ENCODE data around the gene ENTPD3.

ENTPD3 gene, protein sequence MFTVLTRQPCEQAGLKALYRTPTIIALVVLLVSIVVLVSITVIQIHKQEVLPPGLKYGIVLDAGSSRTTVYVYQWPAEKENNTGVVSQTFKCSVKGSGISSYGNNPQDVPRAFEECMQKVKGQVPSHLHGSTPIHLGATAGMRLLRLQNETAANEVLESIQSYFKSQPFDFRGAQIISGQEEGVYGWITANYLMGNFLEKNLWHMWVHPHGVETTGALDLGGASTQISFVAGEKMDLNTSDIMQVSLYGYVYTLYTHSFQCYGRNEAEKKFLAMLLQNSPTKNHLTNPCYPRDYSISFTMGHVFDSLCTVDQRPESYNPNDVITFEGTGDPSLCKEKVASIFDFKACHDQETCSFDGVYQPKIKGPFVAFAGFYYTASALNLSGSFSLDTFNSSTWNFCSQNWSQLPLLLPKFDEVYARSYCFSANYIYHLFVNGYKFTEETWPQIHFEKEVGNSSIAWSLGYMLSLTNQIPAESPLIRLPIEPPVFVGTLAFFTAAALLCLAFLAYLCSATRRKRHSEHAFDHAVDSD

GRCh38 chr3:40387001-40387894 lies at the start of gene ENTPD3:
Gene ENTPD3 (plus strand): TSS chr3:40387184. CDS start chr3:40388058, 874 bp downstream.
- peak; percentile 8 to 32 for DNase-seq (ENCODE audit: low read depth in 2 of 2)

DNA sequence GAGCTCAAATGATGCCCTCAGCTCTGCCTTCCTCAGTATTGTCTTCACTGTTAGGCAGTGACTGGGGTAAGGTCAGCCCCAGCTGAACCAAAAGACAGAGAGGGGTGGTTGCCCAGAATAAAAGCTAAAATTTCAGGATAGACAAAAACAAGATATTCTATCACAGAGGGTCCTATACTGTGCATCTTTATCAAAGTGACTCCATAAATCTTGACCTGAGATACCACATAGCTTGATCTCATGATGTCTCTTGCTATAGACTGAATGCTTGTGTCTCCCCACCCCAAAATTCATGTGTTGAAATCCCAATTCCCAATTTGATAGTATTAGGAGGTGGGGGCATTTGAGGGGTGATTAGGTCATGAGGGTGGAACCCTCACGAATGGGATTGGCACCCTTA lies 47.1 kb upstream of the ENTPD3 start:
- DNase-seq (ENCODE audit: low read depth in 2 of 2), result no peak

GRCh38 chr3:40340541-40341170 lies 46.3 kb upstream of the ENTPD3 start:
- no peak for DNase-seq (ENCODE audit: low read depth in 2 of 2)

GRCh38 chr3:40341671-40342070 lies 45.3 kb upstream of the ENTPD3 start:
- DNase-seq (ENCODE audit: low read depth in 2 of 2), result no peak

DNA sequence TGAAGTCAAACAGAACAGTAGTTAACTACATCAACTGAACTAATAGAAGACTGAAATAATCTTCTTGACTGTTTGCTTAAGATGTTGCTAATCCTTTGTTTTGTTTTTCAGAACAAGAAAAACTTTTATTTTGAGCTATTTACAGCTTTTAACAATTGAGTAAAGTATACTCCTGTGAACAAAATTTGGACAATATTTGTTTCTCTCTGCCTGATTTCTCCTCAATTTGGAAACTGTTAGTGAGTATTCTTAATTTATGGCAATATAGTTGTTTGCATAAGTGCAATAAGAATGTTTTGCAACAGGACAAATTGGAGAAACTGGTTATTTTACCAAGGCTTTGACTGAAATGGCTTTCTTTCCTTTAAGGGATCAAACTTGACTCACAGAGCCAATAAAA lies 36.5 kb upstream of the ENTPD3 start:
- no peak for DNase-seq (ENCODE audit: low read depth in 2 of 2)

DNA sequence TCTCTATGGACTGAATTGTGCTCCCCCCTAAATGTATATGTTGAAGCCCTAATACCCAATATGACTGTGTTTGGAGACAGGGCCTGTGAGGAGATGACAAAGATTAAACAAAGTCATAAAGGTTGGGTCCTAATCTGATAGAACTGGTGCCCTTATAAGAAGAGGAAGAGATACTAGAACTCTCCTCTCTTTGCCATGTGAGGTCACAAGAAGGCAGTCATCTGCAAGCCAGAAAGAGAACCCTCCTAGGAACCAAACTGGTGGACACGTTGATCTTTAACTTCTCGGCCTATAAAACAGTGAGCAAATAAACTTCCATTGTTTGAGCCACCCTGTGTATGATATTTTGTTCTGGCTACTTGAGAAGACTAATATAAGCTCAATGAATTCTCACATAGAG lies 31.6 kb upstream of the ENTPD3 start:
- no peak for DNase-seq (ENCODE audit: low read depth in 2 of 2)

GRCh38 chr3:40358454-40358853 lies 28.5 kb upstream of the ENTPD3 start:
- no peak for DNase-seq (ENCODE audit: low read depth in 2 of 2)

DNA sequence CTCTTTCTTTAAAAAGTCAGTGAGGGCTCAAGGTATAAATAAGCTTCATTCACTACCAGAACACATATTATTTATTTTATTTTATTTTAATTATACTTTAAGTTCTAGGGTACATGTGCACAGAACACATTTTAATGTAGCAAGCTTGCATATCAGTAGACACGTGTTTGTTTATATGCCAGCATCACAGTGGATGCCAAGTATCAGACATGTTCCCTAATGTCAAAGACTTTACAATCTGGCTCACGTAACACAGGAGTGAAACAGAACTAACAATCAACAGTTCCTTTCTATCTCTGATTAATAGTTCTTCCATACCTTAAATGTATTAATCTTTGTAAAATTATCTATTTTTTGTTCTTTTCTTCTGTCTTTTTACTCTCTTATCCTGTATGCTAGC lies 23.3 kb upstream of the ENTPD3 start:
- DNase-seq (ENCODE audit: low read depth in 2 of 2), result no peak

GRCh38 chr3:40366203-40367162 lies 20.5 kb upstream of the ENTPD3 start:
- no peak for DNase-seq (ENCODE audit: low read depth in 2 of 2)

DNA sequence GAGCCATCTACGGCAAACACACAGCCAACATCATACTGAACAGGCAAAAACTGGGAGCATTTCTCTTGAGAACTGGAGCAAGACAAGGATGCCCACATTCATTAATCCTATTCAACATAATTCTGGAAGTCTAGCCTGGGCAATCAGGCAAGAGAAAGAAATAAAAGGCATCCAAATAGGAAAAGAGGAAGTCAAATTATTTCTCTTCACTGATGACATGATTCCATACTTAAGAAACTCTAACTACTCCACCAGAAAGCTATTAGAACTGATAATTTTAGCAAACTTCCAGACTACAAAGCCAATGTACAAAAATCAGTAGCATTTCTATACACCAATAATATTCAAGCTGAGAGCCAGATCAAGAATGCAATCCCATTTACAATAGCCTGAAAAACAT lies 17.3 kb upstream of the ENTPD3 start:
- DNase-seq (ENCODE audit: low read depth in 2 of 2), result no peak

DNA sequence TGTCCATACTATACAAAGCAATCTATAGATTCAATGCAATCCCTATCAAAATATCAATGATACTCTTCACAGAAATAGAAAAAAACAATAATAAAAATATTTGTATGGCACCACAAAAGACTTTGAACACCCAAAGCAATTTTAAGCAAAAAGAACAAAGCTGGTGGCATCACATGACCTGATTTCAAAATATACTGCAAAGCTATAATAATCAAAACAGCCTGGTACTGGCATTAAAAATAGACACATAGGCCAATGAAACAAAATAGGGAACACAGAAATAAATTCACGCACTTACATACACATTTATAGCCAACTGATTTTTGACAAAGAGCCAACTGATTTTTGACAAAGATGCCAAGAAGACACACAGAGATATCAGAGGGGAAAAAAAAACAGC lies 9.2 kb upstream of the ENTPD3 start:
- no peak for DNase-seq (ENCODE audit: low read depth in 2 of 2)

GRCh38 chr3:40379674-40380306 lies 7.2 kb upstream of the ENTPD3 start:
- no peak for DNase-seq (ENCODE audit: low read depth in 2 of 2)

DNA sequence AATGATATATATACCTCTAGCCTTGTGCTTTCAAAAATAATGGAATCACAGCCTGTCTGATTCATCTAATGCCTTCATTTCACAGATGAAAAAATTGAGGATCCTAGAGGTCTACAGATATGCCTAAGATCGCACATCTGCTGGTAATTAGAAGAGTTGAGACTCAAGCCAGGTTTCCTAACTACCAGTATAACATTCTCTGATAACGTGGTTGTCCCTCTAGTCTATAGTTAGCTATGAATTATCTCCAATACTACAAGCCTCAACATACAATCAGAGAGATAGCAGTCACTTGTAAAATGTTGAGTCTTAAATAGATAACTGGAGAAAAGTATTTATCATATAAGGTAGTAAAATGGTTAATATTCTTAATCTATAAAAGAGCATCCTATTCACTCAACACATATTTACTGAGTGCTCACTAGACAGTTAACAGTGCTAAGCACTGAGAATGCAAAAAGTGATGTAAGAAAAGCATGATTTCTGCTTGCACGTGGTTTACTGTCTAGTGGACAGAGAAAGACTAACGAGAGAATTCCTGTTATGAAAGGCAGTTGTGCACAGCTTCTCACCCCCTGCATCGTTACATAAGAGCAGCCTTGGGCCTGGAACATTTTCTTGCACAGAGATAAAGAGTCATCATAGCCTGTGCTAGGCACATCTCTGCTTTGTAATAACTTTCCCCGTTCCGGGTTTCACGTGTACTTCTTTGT lies 4.9 kb upstream of the ENTPD3 start:
- no peak for DNase-seq (ENCODE audit: low read depth in 2 of 2)

- DNase-seq (ENCODE audit: low read depth in 2 of 2), result no peak
Measured at GRCh38 chr3:40382617-40382979, 4.4 kb upstream of the ENTPD3 start.

DNA sequence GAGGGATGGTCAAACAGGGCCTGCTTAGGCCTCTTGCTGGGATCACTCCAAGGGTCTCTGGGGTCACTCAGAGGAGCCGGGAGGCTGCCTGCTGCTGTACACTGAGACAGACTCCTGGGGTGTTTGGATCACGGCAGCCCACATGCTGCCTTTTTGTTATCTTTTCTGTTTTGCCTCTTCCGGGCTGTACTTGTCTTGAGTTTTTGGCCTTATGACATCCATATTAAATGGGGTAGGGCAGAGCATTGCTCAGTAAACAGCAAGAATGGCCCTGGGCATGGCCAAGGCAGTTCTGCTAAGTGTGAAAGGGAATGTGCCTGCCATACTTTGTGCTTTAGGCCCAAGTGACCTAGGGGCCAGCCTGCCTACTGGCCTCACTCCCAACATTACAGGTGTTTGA lies 771 bp upstream of the ENTPD3 start:
- DNase-seq (ENCODE audit: low read depth in 2 of 2), result no peak

DNA sequence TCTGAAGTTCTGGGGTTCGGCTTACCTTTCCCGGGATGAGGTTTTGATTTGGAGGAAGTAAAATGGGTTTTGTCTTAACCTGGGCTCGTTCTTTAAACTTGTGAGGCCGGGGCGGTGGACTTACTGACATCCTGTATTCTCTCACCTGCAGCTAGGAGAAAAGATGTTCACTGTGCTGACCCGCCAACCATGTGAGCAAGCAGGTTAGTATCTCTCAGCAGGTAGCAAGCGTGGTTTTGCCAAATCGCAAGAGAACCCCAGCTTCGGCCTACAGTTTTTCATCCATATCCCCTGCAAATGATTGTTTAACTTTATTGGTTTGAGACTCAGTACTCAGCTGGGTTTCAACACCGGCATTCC lies 891 bp downstream of the ENTPD3 start:
- DNase-seq (ENCODE audit: low read depth in 2 of 2), result no peak

DNA sequence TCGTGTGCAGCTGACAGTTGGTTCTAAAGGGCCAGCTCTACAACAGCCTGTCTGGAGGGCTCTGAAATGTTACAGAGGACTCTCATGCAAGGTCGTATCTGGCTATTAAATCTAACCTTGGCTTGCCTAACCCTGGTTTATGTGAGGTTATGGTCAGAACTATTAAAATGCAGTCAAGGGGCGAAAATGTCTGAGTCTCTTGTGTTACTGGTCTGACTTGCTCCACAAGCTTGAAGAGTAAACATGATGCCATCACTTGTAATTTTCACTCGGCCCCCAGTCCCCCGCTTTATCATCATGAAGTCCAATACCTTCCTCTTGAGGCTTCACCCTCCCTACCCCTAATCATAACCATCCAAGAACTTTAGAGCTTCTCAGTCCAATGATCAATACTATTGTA lies 9.4 kb downstream of the ENTPD3 start:
- no peak for DNase-seq (ENCODE audit: low read depth in 2 of 2)

DNA sequence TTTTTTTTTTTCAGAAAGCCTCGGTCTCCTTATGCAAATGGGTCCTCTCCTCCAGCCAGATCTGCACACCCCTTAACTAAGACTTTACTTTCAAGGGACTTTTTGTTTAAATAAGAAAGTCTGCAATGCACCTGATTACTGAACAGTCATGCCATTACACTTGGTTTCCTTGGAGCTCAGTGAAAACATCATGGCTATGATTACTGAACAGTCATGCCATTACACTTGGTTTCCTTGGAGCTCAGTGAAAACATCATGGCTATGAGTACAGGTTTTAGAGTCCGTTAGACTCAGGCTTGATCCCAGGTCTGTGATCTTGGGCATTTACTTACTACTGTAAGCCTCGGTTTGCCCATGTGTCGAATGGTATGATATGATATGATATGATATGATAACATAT lies 10.1 kb downstream of the ENTPD3 start:
- no peak for DNase-seq (ENCODE audit: low read depth in 2 of 2)

DNA sequence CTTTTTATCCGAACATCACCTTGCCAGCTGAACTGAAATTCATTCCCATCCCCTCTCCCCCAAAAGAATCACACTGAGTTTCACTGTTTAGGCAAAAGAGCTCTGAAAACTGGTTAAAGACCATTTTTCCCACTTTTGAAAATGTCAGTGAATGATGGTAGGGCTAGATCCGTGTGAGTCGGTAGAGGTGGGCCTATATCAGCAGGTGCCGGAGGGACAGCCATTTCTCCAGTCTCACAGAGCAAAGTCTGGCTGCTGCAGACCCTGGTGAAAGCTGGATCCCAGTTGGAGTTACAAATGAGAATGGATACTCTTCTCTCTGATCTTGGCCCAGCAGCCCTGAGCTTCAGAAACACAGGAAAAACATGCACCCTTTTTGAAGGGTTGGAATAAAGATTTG lies 10.9 kb downstream of the ENTPD3 start:
- DNase-seq (ENCODE audit: low read depth in 2 of 2), result no peak

GRCh38 chr3:40398346-40398745 lies 11.4 kb downstream of the ENTPD3 start:
- DNase-seq (ENCODE audit: low read depth in 2 of 2), result no peak
